NCI-H2107 treated with DMSO at 0.1 percent for 48 hours (cell line): ENCODE results near the gene DPH6.
"Not testable (repeated sequence)": the region's sequence is repeated elsewhere in the genome, so short reads cannot be mapped to it uniquely, and the experiment has no call there.

Source experiments
- DNase-seq: peaks from one replicate; lab custom pipeline; 2025; ENCODE audit not compliant: unreplicated experiment; lab: John Stamatoyannopoulos, UW

Gene DPH6

GRCh38 chr15:35351059-35351458 lies 194.9 kb downstream of the DPH6 start:
- DNase-seq: no peak

- DNase-seq: no peak
Measured at GRCh38 chr15:35349916-35350315, 196.0 kb downstream of the DPH6 start.

GRCh38 chr15:35330916-35331315 lies 215.0 kb downstream of the DPH6 start:
- DNase-seq: no peak

GRCh38 chr15:35330048-35330695 lies 215.8 kb downstream of the DPH6 start:
- no peak for DNase-seq

GRCh38 chr15:35329521-35329961 lies 216.4 kb downstream of the DPH6 start:
- no peak for DNase-seq

- DNase-seq: not testable (repeated sequence)
Measured at GRCh38 chr15:35328836-35329235, 217.1 kb downstream of the DPH6 start.

GRCh38 chr15:35327789-35328188 lies 218.2 kb downstream of the DPH6 start:
- DNase-seq: no peak

- no peak for DNase-seq
Measured at GRCh38 chr15:35325374-35325941, 220.5 kb downstream of the DPH6 start.

GRCh38 chr15:35323141-35323540 lies 222.8 kb downstream of the DPH6 start:
- DNase-seq: no peak

GRCh38 chr15:35321926-35322325 lies 224.0 kb downstream of the DPH6 start:
- no peak for DNase-seq

GRCh38 chr15:35320911-35321310 lies 225.1 kb downstream of the DPH6 start:
- no peak for DNase-seq
